Heart right ventricle (tissue), 16 donors: ENCODE results near the gene AGPS. TPM values are rescaled to one million over a fixed set of nuclear protein-coding genes. Genes with fewer than 3 reads are reported as not detected.
"Not testable (repeated sequence)": the region's sequence is repeated elsewhere in the genome, so short reads cannot be mapped to it uniquely, and the experiment has no call there.

ENCODE experiments used
- ATAC-seq, 8 donors: fragments of 200-7000 bp; cut with Tn5 transposase; one replicate each; pipeline ENCODE4 v1.9.1; 2020; ENCODE audit warnings: mild to moderate bottlenecking in 8 of 8, moderate library complexity in 8 of 8, moderate number of reproducible peaks in 1 of 8
- DNase-seq, 2 donors: peaks; one replicate each; pipeline ENCODE4 v3.0.0-alpha.2; 2020
- H3K27ac ChIP-seq, 10 donors: fragments of 200-600 bp; sonication (generic) in 2 of 10; one replicate each; pipeline versions ENCODE4 v1.5.0 to v1.8.0; 2020 to 2022; ENCODE audit warnings: mild to moderate bottlenecking in 3 of 10
- H3K27me3 ChIP-seq, 7 donors: fragments of 200-600 bp; one replicate each; pipeline ENCODE4 v1.8.0; 2021 to 2022; ENCODE audit warnings: mild to moderate bottlenecking in 2 of 7
- H3K36me3 ChIP-seq, 9 donors: fragments of 200-600 bp; sonication (generic) in 1 of 9; one replicate each; pipeline versions ENCODE4 v1.5.0 to v1.8.0; 2020 to 2022; ENCODE audit warnings: mild to moderate bottlenecking in 2 of 9
- H3K4me1 ChIP-seq, 9 donors: fragments of 200-600 bp; sonication (generic) in 1 of 9; one replicate each; pipeline versions ENCODE4 v1.5.0 to v1.8.0; 2020 to 2022; ENCODE audit warnings: mild to moderate bottlenecking in 4 of 9
- H3K4me3 ChIP-seq, 10 donors: fragments of 200-600 bp; sonication (generic) in 2 of 10; one replicate each; pipeline versions ENCODE4 v1.5.0 to v1.8.0; 2020 to 2022; ENCODE audit warnings: mild to moderate bottlenecking in 7 of 10, moderate library complexity in 2 of 10
- H3K9me3 ChIP-seq, 11 donors: fragments of 200-600 bp in 10 of 11; sonication (generic) in 2 of 11; one replicate each; pipeline versions ENCODE4 v1.5.0 to v1.8.0; 2013 to 2022; ENCODE audit warnings: mild to moderate bottlenecking in 2 of 11, control low read depth in 1 of 11, moderate library complexity in 1 of 11
- CTCF ChIP-seq, 9 donors: fragments of 200-600 bp; sonication (generic) in 2 of 9; IDR thresholded peaks; one replicate each; pipeline versions ENCODE4 v1.5.0 to v1.8.0; 2021 to 2022; ENCODE audit warnings: antibody characterized with exemption in 9 of 9, mild to moderate bottlenecking in 5 of 9, moderate library complexity in 1 of 9
- WGBS, 2 donors: extraction: QIAGEN DNeasy Blood & Tissue Kit; methylation state at CpG; one replicate each; pipeline ENCODE4 v1.1.7; 2013; ENCODE audit warnings: inconsistent platforms in 1 of 2; 5-methylcytosine and 5-hydroxymethylcytosine counted together
- intact Hi-C, 10 donors: fragments of 100-400 bp; cut with DNase I; formaldehyde crosslinking; loops; one replicate each; pipeline versions ENCODE4 v1.11.1 to v1.14.2; 2022
- polyA plus RNA-seq, 2 donors: library from polyadenylated mRNA; stranded (reverse); fragments of 200-250 nt; gene quantifications; one replicate each; pipeline ENCODE4 v1.2.3, GENCODE V29; 2013
- total RNA-seq, 10 donors: library from RNA; stranded (reverse); fragmentation: NEBNext Ultra II Directional in 3 of 10; extraction: Animal tissue kit (Norgen Biotek cat#: 25700) in 3 of 10; gene quantifications; one replicate each; pipeline versions ENCODE4 v1.2.1 to v1.2.4, GENCODE V29; 2021 to 2023
- donor health status: Arrhythmogenic right ventricular cardiomyopathy.
- donor health status: ischemic (EF 13 %, LVEDD 7.1; RV severe dilation, severe dysfunction).
- donor health status: healthy with polysubstance abuse.
- donor health status: DM: no; HTN: yes; CAD: no.
- donor health status: DM: no; HTN: no; CAD: no.
- donor health status: ischemic (EF 25% LVEDD 6.9; RV normal size, moderate dysfunction).
- donor health status: ischemic (EF 25% LVEDD 5.7; RV mildly dilated, moderate dysfunction).
- donor health status: healthy.
- donor health status: DM: yes; HTN: yes; CAD: no.
- donor health status: Ischemic cardiomyopathy.
- donor health status: ischemic (EF 35%, LVEDD 5.7; RV mildly dilated, moderate dysfunction).
- donor health status: nonischemic (EF 11% LVEDD 7.7; RV severe dilation, severe dysfunction).
- donor health status: DM: yes; HTN: yes; CAD: no.
- donor health status: PGD.
- donor health status: ischemic (EF 29% LVEDD 5.4; RV normal size, mild dysfunction).
- donor health status: nonischemic (EF 23%, LVEDD 6.1; RV moderate dilation, normal function).

Gene AGPS
- total and polyA plus RNA-seq, 12 donors = 4.6 to 32.0 (median 28.4) TPM

- peaks cover 0 to 5% (median 0%) of the 10 kb centered on the region in 11 donors for H3K9me3 ChIP-seq
- DNase-seq (no peak), ATAC-seq (no peak)
- no peaks in the 10 kb centered on the region for H3K27me3 ChIP-seq
- no peaks in the 10 kb centered on the region for H3K4me1 ChIP-seq
- TF ChIP-seq CTCF (IDR thresholded peaks at IDR 0.05) = no peak
- intact Hi-C loops = no loop called here
- no peak overlapping the region for H3K27ac ChIP-seq
- peaks cover 0 to 49% (median 9%) of the 10 kb centered on the region in 9 donors for H3K36me3 ChIP-seq
- 98 to 99% methylated on average over 3 of the region's 3 CpGs for WGBS, 2 donors
- no peak overlapping the region for H3K4me3 ChIP-seq
Observed at GRCh38 chr2:177455187-177455586, 62.6 kb downstream of the AGPS start.

GRCh38 chr2:177459756-177460155 is 67.2 kb downstream of the AGPS start:
- DNase-seq, H3K27ac ChIP-seq, intact Hi-C loops, H3K4me1 ChIP-seq, ATAC-seq, H3K4me3 ChIP-seq, H3K9me3 ChIP-seq, H3K27me3 ChIP-seq: not testable (repeated sequence)
- peaks cover 0 to 56% (median 9%) of the 10 kb centered on the region in 9 donors for H3K36me3 ChIP-seq
- 100% methylated on average over 1 of the region's 1 CpG for WGBS, 2 donors

GRCh38 chr2:177460973-177461585 is 68.5 kb downstream of the AGPS start:
- Histone ChIP-seq H3K36me3 (peaks cover 0 to 57% (median 15%) of the 10 kb centered on the region in 9 donors), H3K9me3 (peaks cover 0 to 11% (median 0%) of the 10 kb centered on the region in 11 donors), H3K27ac (no peak overlapping the region), H3K4me1 (no peaks in the 10 kb centered on the region), H3K4me3 (no peak overlapping the region), H3K27me3 (no peaks in the 10 kb centered on the region)
- ATAC-seq (no peak), DNase-seq (no peak)
- WGBS, 2 donors = 85 to 93% methylated on average over 5 of the region's 5 CpGs
- no peak for TF ChIP-seq CTCF (IDR thresholded peaks at IDR 0.05)
- intact Hi-C loops = no loop called here

GRCh38 chr2:177464549-177464948 is 72.0 kb downstream of the AGPS start:
- no peaks in the 10 kb centered on the region for H3K4me1 ChIP-seq
- H3K36me3 ChIP-seq = peaks cover 0 to 66% (median 15%) of the 10 kb centered on the region in 9 donors
- ATAC-seq = no peak
- WGBS, 2 donors = 90 to 92% methylated on average over 3 of the region's 3 CpGs
- no peak overlapping the region for H3K4me3 ChIP-seq
- H3K27ac ChIP-seq = no peak overlapping the region
- no peak for TF ChIP-seq CTCF (IDR thresholded peaks at IDR 0.05)
- peaks cover 0 to 10% (median 0%) of the 10 kb centered on the region in 11 donors for H3K9me3 ChIP-seq
- intact Hi-C loops = no loop called here
- no peak for DNase-seq
- no peaks in the 10 kb centered on the region for H3K27me3 ChIP-seq

GRCh38 chr2:177465400-177466138 is 73.0 kb downstream of the AGPS start:
- intact Hi-C loops = no loop called here
- H3K36me3 ChIP-seq = peaks cover 0 to 76% (median 15%) of the 10 kb centered on the region in 9 donors
- no peak overlapping the region for H3K4me3 ChIP-seq
- DNase-seq (no peak), ATAC-seq (no peak)
- peaks cover 0 to 13% (median 0%) of the 10 kb centered on the region in 11 donors for H3K9me3 ChIP-seq
- H3K4me1 ChIP-seq = no peaks in the 10 kb centered on the region
- no peaks in the 10 kb centered on the region for H3K27me3 ChIP-seq
- TF ChIP-seq CTCF (IDR thresholded peaks at IDR 0.05) = no peak
- 98% methylated on average over 13 to 14 of the region's 14 CpGs for WGBS, 2 donors
- H3K27ac ChIP-seq = no peak overlapping the region
